SK-N-SH treated with all-trans-retinoic acid at 6 μM for 48 hours (cell line): ENCODE results near the gene CDH7.

ENCODE experiments used
- ATAC-seq: fragments of 200-7000 bp; cut with Tn5 transposase; 3 replicates; pipeline ENCODE4 v1.9.1; 2020; ENCODE audit warnings: mild to moderate bottlenecking, moderate library complexity
- ARNTL ChIP-seq: fragments of 450-650 bp; formaldehyde crosslinking; IDR thresholded peaks from 2 replicates; pipeline ENCODE4 v1.5.0; 2020; ENCODE audit warnings: low read depth, mild to moderate bottlenecking, moderate library complexity, borderline replicate concordance
- BACH2 ChIP-seq: fragments of 250-450 bp; sonication (Bioruptor Pico); IDR thresholded peaks from 2 replicates; pipeline ENCODE4 v1.9.0; 2021; ENCODE audit warnings: mild to moderate bottlenecking, borderline replicate concordance
- CSDC2 ChIP-seq: fragments of 250-450 bp; sonication (Bioruptor Pico); IDR thresholded peaks from 2 replicates; pipeline ENCODE4 v1.5.0; 2020; ENCODE audit warnings: mild to moderate bottlenecking, moderate library complexity
- ESRRG ChIP-seq: fragments of 250-450 bp; sonication (Bioruptor Pico); IDR thresholded peaks from 2 replicates; pipeline ENCODE4 v1.6.1; 2021; ENCODE audit warnings: mild to moderate bottlenecking
- GLIS3 ChIP-seq: fragments of 250-450 bp; sonication (Bioruptor Pico); IDR thresholded peaks from 2 replicates; pipeline ENCODE4 v1.5.0; 2020; ENCODE audit warnings: mild to moderate bottlenecking, moderate library complexity
- ISL1 ChIP-seq: fragments of 250-450 bp; sonication (Bioruptor Pico); IDR thresholded peaks from 2 replicates; pipeline ENCODE4 v2.1.2; 2022; ENCODE audit warnings: mild to moderate bottlenecking, moderate library complexity
- OSR1 ChIP-seq: fragments of 250-450 bp; sonication (Bioruptor Pico); IDR thresholded peaks from 2 replicates; pipeline ENCODE4 v1.8.0; 2022; ENCODE audit warnings: moderate library complexity, mild to moderate bottlenecking, inconsistent platforms
- PPARA ChIP-seq: fragments of 250-450 bp; sonication (Bioruptor Pico); IDR thresholded peaks from 2 replicates; pipeline ENCODE4 v1.5.0; 2020; ENCODE audit warnings: mild to moderate bottlenecking, borderline replicate concordance
- RARB ChIP-seq: fragments of 250-450 bp; sonication (Bioruptor Pico); IDR thresholded peaks from 2 replicates; pipeline ENCODE4 v1.8.0; 2021; ENCODE audit warnings: mild to moderate bottlenecking, moderate library complexity
- SNAI2 ChIP-seq: fragments of 250-450 bp; sonication (Bioruptor Pico); IDR thresholded peaks from 2 replicates; pipeline ENCODE4 v1.5.0; 2020; ENCODE audit warnings: mild to moderate bottlenecking, moderate library complexity
- TCF4 ChIP-seq: fragments of 250-450 bp; sonication (Bioruptor Pico); IDR thresholded peaks from 2 replicates; pipeline ENCODE4 v1.8.0; 2021; ENCODE audit warnings: mild to moderate bottlenecking, moderate library complexity, borderline replicate concordance
- TOX ChIP-seq: fragments of 250-450 bp; sonication (Bioruptor Pico); IDR thresholded peaks from 2 replicates; pipeline ENCODE4 v1.8.0; 2021; ENCODE audit warnings: mild to moderate bottlenecking, moderate library complexity, borderline replicate concordance
- ZC3H10 ChIP-seq: fragments of 250-450 bp; sonication (Bioruptor Pico); IDR thresholded peaks from 2 replicates; pipeline ENCODE4 v1.5.1; 2021; ENCODE audit warnings: mild to moderate bottlenecking, moderate library complexity
- ZFP3 ChIP-seq: fragments of 250-450 bp; sonication (Bioruptor Pico); IDR thresholded peaks from 2 replicates; pipeline ENCODE4 v1.5.0; 2020; ENCODE audit warnings: mild to moderate bottlenecking, moderate library complexity
- ZFP30 ChIP-seq: fragments of 450-650 bp; formaldehyde crosslinking; IDR thresholded peaks from 2 replicates; pipeline ENCODE4 v1.5.0; 2022; ENCODE audit warnings: mild to moderate bottlenecking, moderate library complexity
- ZNF565 ChIP-seq: fragments of 450-650 bp; formaldehyde crosslinking; conservative IDR thresholded peaks from 2 replicates; pipeline ENCODE4 v1.5.0; 2020; ENCODE audit warnings: low read depth, mild to moderate bottlenecking, moderate library complexity
- ZNF70 ChIP-seq: fragments of 450-650 bp; formaldehyde crosslinking; IDR thresholded peaks from 2 replicates; pipeline ENCODE4 v1.5.0; 2020; ENCODE audit warnings: mild to moderate bottlenecking, moderate library complexity
- ZNF8 ChIP-seq: fragments of 450-650 bp; formaldehyde crosslinking; IDR thresholded peaks from 2 replicates; pipeline ENCODE4 v1.5.0; 2020; ENCODE audit warnings: mild to moderate bottlenecking, moderate library complexity
- TF ChIP-seq, protein P1 (sequence below): fragments of 250-450 bp; sonication (Bioruptor Pico); IDR thresholded peaks from 2 replicates; pipeline ENCODE4 v1.8.0; 2020; ENCODE audit warnings: mild to moderate bottlenecking, moderate library complexity, borderline replicate concordance
- TF ChIP-seq, protein P2 (sequence below): fragments of 250-450 bp; sonication (Bioruptor Pico); IDR thresholded peaks from 2 replicates; pipeline ENCODE4 v1.5.0; 2020; ENCODE audit warnings: mild to moderate bottlenecking, moderate library complexity
- TF ChIP-seq, protein P3 (sequence below): fragments of 250-450 bp; sonication (Bioruptor Pico); IDR thresholded peaks from 2 replicates; pipeline ENCODE4 v1.5.1; 2020; ENCODE audit warnings: low read depth, mild to moderate bottlenecking, moderate library complexity
- TF ChIP-seq, protein P4 (sequence below): fragments of 250-450 bp; sonication (Bioruptor Pico); IDR thresholded peaks from 2 replicates; pipeline ENCODE4 v1.8.0; 2021; ENCODE audit warnings: low read depth, mild to moderate bottlenecking, moderate library complexity, borderline replicate concordance

The CDH7 gene

DNA sequence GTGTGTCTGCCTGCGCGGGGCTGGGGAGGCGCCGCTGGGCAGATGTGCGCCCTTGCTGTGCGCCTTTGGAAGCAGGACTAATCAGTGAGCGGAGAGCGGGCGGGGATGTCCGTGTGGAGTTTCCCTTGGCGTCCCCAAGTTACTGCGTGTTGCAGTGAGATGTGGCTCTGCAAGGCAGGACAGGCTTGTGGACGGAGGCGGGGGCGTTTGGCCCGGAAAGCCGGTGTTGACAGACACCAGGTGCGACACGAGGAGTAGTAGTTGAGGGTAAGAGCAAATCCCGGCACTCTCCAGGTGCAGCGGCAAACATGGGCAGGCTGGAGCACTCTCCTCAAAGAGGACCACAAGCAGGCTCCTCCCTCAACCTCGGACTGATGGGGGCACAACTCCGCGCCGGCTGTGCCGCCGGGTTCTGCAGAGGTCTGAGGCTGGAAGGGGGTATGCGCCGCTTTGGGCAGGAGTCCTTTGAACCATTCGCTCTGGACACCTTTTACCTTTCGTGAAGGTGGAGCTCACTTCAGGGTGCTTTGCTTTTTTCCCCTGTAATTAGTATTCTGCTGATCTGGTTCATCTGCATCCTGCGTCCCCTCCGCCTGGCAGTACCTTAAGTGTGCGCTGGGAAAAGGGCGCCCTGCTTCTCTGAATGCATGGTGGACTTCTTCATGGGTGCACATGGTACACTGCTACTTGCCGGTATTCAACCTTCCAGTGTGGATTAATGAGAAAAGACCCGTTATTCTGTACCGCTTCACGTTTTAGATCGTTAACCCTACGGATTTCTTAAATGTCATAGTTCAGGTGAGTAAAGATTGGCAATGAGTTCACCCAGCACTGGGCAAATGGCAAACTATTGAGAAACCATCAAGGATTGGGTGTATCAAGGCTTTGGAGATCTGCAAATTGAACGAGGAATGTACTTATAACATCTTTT is 608 bp downstream of the CDH7 start:
- no peak for TF ChIP-seq PPARA (CRISPR knock-in tag)
- no peak for TF ChIP-seq ZNF8 (CRISPR knock-in tag)
- no peak for TF ChIP-seq ZNF70 (CRISPR knock-in tag)
- no peak for TF ChIP-seq RARB (CRISPR knock-in tag)
- TF ChIP-seq, protein P1, sequence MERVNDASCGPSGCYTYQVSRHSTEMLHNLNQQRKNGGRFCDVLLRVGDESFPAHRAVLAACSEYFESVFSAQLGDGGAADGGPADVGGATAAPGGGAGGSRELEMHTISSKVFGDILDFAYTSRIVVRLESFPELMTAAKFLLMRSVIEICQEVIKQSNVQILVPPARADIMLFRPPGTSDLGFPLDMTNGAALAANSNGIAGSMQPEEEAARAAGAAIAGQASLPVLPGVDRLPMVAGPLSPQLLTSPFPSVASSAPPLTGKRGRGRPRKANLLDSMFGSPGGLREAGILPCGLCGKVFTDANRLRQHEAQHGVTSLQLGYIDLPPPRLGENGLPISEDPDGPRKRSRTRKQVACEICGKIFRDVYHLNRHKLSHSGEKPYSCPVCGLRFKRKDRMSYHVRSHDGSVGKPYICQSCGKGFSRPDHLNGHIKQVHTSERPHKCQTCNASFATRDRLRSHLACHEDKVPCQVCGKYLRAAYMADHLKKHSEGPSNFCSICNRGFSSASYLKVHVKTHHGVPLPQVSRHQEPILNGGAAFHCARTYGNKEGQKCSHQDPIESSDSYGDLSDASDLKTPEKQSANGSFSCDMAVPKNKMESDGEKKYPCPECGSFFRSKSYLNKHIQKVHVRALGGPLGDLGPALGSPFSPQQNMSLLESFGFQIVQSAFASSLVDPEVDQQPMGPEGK (CRISPR knock-in tag): no peak
- TF ChIP-seq ZNF565 (CRISPR knock-in tag): no peak
- TF ChIP-seq ARNTL (CRISPR knock-in tag): no peak
- TF ChIP-seq, protein P2, sequence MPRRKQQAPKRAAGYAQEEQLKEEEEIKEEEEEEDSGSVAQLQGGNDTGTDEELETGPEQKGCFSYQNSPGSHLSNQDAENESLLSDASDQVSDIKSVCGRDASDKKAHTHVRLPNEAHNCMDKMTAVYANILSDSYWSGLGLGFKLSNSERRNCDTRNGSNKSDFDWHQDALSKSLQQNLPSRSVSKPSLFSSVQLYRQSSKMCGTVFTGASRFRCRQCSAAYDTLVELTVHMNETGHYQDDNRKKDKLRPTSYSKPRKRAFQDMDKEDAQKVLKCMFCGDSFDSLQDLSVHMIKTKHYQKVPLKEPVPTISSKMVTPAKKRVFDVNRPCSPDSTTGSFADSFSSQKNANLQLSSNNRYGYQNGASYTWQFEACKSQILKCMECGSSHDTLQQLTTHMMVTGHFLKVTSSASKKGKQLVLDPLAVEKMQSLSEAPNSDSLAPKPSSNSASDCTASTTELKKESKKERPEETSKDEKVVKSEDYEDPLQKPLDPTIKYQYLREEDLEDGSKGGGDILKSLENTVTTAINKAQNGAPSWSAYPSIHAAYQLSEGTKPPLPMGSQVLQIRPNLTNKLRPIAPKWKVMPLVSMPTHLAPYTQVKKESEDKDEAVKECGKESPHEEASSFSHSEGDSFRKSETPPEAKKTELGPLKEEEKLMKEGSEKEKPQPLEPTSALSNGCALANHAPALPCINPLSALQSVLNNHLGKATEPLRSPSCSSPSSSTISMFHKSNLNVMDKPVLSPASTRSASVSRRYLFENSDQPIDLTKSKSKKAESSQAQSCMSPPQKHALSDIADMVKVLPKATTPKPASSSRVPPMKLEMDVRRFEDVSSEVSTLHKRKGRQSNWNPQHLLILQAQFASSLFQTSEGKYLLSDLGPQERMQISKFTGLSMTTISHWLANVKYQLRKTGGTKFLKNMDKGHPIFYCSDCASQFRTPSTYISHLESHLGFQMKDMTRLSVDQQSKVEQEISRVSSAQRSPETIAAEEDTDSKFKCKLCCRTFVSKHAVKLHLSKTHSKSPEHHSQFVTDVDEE (CRISPR knock-in tag): no peak
- TF ChIP-seq ZFP30 (CRISPR knock-in tag): no peak
- TF ChIP-seq, protein P3, sequence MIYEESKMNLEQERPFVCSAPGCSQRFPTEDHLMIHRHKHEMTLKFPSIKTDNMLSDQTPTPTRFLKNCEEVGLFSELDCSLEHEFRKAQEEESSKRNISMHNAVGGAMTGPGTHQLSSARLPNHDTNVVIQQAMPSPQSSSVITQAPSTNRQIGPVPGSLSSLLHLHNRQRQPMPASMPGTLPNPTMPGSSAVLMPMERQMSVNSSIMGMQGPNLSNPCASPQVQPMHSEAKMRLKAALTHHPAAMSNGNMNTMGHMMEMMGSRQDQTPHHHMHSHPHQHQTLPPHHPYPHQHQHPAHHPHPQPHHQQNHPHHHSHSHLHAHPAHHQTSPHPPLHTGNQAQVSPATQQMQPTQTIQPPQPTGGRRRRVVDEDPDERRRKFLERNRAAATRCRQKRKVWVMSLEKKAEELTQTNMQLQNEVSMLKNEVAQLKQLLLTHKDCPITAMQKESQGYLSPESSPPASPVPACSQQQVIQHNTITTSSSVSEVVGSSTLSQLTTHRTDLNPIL: no peak
- TF ChIP-seq ESRRG (CRISPR knock-in tag): no peak
- TF ChIP-seq CSDC2 (CRISPR knock-in tag): no peak
- no peak for TF ChIP-seq SNAI2 (CRISPR knock-in tag)
- TF ChIP-seq ISL1 (CRISPR knock-in tag): no peak
- TF ChIP-seq OSR1: no peak
- TF ChIP-seq BACH2 (CRISPR knock-in tag): no peak
- no peak for ATAC-seq

DNA sequence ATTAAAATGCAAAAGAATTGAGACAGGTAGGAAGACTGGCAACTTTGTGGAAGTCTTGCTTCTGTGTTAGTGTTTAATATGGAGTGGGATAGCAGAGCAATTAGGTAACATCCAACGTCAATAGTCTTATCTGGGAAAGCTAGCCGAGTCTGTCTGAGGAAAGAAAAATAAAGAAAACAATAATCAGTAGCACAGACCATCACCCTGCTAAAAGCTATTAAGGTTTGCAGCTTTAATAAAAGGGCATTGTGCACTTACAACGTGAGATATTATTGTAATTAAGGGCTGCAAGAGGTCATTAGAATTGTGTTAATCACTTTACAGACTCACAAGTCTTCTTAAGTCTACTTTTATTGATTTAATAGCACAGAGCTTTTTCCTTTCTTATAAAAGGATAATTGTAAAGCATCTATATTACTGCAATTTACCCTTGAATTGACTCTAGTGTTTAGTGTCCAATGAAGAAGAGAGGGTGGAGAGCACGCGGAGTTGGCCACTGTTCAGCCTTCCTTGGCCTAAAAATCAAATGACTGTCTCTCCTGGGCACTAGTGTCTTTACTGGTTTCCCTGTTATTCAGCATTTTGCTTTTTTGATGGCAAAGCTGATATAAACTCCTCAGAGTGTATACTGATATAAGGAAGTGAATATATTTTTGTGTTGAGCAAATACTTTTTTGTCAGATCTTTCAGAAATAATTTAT is 2.0 kb downstream of the CDH7 start:
- ATAC-seq: no peak
- TF ChIP-seq, protein P4, sequence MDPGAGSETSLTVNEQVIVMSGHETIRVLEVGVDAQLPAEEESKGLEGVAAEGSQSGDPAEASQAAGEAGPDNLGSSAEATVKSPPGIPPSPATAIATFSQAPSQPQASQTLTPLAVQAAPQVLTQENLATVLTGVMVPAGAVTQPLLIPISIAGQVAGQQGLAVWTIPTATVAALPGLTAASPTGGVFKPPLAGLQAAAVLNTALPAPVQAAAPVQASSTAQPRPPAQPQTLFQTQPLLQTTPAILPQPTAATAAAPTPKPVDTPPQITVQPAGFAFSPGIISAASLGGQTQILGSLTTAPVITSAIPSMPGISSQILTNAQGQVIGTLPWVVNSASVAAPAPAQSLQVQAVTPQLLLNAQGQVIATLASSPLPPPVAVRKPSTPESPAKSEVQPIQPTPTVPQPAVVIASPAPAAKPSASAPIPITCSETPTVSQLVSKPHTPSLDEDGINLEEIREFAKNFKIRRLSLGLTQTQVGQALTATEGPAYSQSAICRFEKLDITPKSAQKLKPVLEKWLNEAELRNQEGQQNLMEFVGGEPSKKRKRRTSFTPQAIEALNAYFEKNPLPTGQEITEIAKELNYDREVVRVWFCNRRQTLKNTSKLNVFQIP (CRISPR knock-in tag): no peak
- TF ChIP-seq GLIS3 (CRISPR knock-in tag) (no peak), ZNF8 (CRISPR knock-in tag) (no peak), ZFP30 (CRISPR knock-in tag) (no peak), PPARA (CRISPR knock-in tag) (no peak), OSR1 (no peak), TCF4 (CRISPR knock-in tag) (no peak), ESRRG (CRISPR knock-in tag) (no peak), ZNF565 (CRISPR knock-in tag) (no peak), ZNF70 (CRISPR knock-in tag) (no peak), ARNTL (CRISPR knock-in tag) (no peak), TOX (no peak), ZC3H10 (CRISPR knock-in tag) (no peak), CSDC2 (CRISPR knock-in tag) (no peak), ZFP3 (CRISPR knock-in tag) (no peak), SNAI2 (CRISPR knock-in tag) (no peak)
- TF ChIP-seq, protein P2 (CRISPR knock-in tag): no peak
- TF ChIP-seq, protein P3: no peak
- TF ChIP-seq, protein P1 (CRISPR knock-in tag): no peak
- TF ChIP-seq, all 23 proteins: peak for 0
